ENCODE results near the gene BAHCC1. TPM values are rescaled to one million over a fixed set of nuclear protein-coding genes. Genes with fewer than 3 reads are reported as not detected.

BAHCC1 gene
- total RNA-seq, 1 experiment from 2014 or later, result 3.1 TPM

- H2BK120ac ChIP-seq (ENCODE audit: low read depth, low read length, poor library complexity, severe bottlenecking), result no peak overlapping the region
- WGBS (ENCODE audit: extremely low coverage, insufficient read length, low lambda C conversion rate), result no CpG with 5 or more reads among the region's 8 CpGs
- no peak overlapping the region for H2BK12ac ChIP-seq (ENCODE audit: insufficient read length, low read depth, low read length)
- no peak overlapping the region for H3K18ac ChIP-seq (ENCODE audit: insufficient read length, low read depth, low read length)
- no peaks in the 10 kb centered on the region for H4K20me1 ChIP-seq (ENCODE audit: control insufficient read depth, insufficient read depth, insufficient read length)
- Mint-ChIP-seq H3K27me3 (ENCODE audit: low read depth) (peaks cover 23% of the 10 kb centered on the region), H3K27ac (no peak overlapping the region), H3K9me3 (no peaks in the 10 kb centered on the region; a peak in 1 of 5 replicates), H3K4me1 (0 out of 4 replicates have a peak, but pooled peaks cover 0 to 3% of the 10 kb centered on the region in 2 experiments), H3K36me3 (ENCODE audit: insufficient read depth in 1 of 3, low read depth in 3 of 3) (no peaks in the 10 kb centered on the region; a peak in 2 of 7 replicates), H3K4me3 (no peak overlapping the region; a peak in 1 of 5 replicates)
- H3K23ac ChIP-seq (ENCODE audit: insufficient read length, low read depth, low read length), result no peak overlapping the region
- H3K4me2 ChIP-seq (ENCODE audit: insufficient read depth, insufficient read length, low read length), result no peak overlapping the region
- H4K91ac ChIP-seq (ENCODE audit: insufficient read length, low read depth, low read length), result no peak overlapping the region
- no peak overlapping the region for H3K14ac ChIP-seq (ENCODE audit: insufficient read depth, low read length)
- H3K27me3 ChIP-seq (ENCODE audit: insufficient read depth, low read length), result no peaks in the 10 kb centered on the region
- no peaks in the 10 kb centered on the region for H3K4me1 ChIP-seq (ENCODE audit: insufficient read depth, low read length)
- no peak overlapping the region for H3K4ac ChIP-seq (ENCODE audit: low read depth, low read length)
- H2BK15ac ChIP-seq (ENCODE audit: low read depth, low read length), result no peak overlapping the region
- no peak for TF ChIP-seq CTCF (conservative IDR thresholded peaks at IDR 0.05)
- no peak overlapping the region for H3K56ac ChIP-seq (ENCODE audit: insufficient read length, low read depth, low read length)
- DNase-seq, result no peak
- no peaks in the 10 kb centered on the region for H3K79me2 ChIP-seq (ENCODE audit: insufficient read depth, low read length)
- H3K9me3 ChIP-seq (ENCODE audit: control insufficient read depth, low read depth, low read length), result no peaks in the 10 kb centered on the region
- H3K9ac ChIP-seq (ENCODE audit: extremely low read depth, insufficient read length, low read length), result no peak overlapping the region
- H2AFZ ChIP-seq (ENCODE audit: low read length), result no peak overlapping the region
- peaks cover 3% of the 10 kb centered on the region for H3K23me2 ChIP-seq (ENCODE audit: insufficient read length, low read depth, low read length, poor library complexity, severe bottlenecking)
- H4K8ac ChIP-seq (replicated peaks; ENCODE audit: insufficient read length, low read depth, low read length), result no peak overlapping the region
- no peak overlapping the region for H3K27ac ChIP-seq (ENCODE audit: insufficient read length, low read depth, low read length)
- no peak overlapping the region for H3T11ph ChIP-seq (ENCODE audit: low read length)
- no peaks in the 10 kb centered on the region for H3K79me1 ChIP-seq (ENCODE audit: insufficient read depth, low read depth, low read length, poor library complexity, severe bottlenecking)
- no peak overlapping the region for H2BK20ac ChIP-seq (ENCODE audit: low read depth, low read length, poor library complexity, severe bottlenecking)
- no peak overlapping the region for H2BK5ac ChIP-seq (ENCODE audit: insufficient read length, low read length)
- H4K5ac ChIP-seq (ENCODE audit: insufficient read length, low read depth, low read length), result no peak overlapping the region
- no peak overlapping the region for H2AK5ac ChIP-seq (ENCODE audit: insufficient read length, low read length)
Measured at GRCh38 chr17:81473019-81473418, 77.8 kb downstream of the BAHCC1 start.
